ENCODE results near the gene SLC4A11.

- TF ChIP-seq CTCF (conservative IDR thresholded peaks at IDR 0.05 in 1 of 2, IDR thresholded peaks at IDR 0.05 in 1 of 2; ENCODE audit: extremely low read depth in 1 of 2, insufficient read depth in 1 of 2, low read depth in 1 of 2, low read length in 2 of 2): no peak
- TF ChIP-seq EZH2 (IDR thresholded peaks at IDR 0.05; ENCODE audit: borderline replicate concordance, low read length): no peak
These were observed 7.7 kb upstream of the SLC4A11 start for GRCh38 chr20:3246682-3247081.
